Adrenal gland (tissue), 12 donors: ENCODE measurements around the gene MPP3. TPM values are rescaled to one million over a fixed set of nuclear protein-coding genes. Genes with fewer than 3 reads are reported as not detected.
A peak's percentile ranks its signal among the peaks of the same experiment; 100 is the strongest.

Experiments used
- DNase-seq, 7 donors: peaks; one replicate each; pipeline ENCODE4 v3.0.0-alpha.2; 2019 to 2020
- H3K27ac ChIP-seq, 5 donors: fragments of 200-600 bp; sonication (generic) in 4 of 5; 1 replicate in 3 of 5; 2 replicates in 2 of 5; pipeline versions ENCODE4 v1.5.1 to v1.8.0; 2016 to 2020; ENCODE audit warnings: mild to moderate bottlenecking in 1 of 5
- H3K27me3 ChIP-seq: fragments of 200-600 bp; 2 replicates; pipeline ENCODE4 v1.8.0; 2021
- H3K36me3 ChIP-seq, 2 donors: fragments of 200-600 bp; replicated peaks in 1 of 2; 1 replicate in 1 of 2; 2 replicates in 1 of 2; pipeline versions ENCODE4 v1.5.1 to v1.8.0; 2018 to 2022
- H3K4me1 ChIP-seq, 2 donors: fragments of 200-600 bp; replicated peaks in 1 of 2; 1 replicate in 1 of 2; 2 replicates in 1 of 2; pipeline versions ENCODE4 v1.5.1 to v1.8.0; 2018 to 2021
- H3K4me3 ChIP-seq, 4 donors: fragments of 200-600 bp; sonication (generic) in 3 of 4; one replicate each; pipeline ENCODE4 v1.5.1; 2016 to 2018
- H3K9me3 ChIP-seq, 3 donors: fragments of 200-600 bp; sonication (generic) in 1 of 3; replicated peaks in 1 of 3; 1 replicate in 2 of 3; 2 replicates in 1 of 3; pipeline versions ENCODE4 v1.5.1 to v1.8.0; 2016 to 2021
- POLR2A ChIP-seq, 2 donors: fragments of 450-650 bp; IDR thresholded peaks; one replicate each; pipeline ENCODE4 v1.6.1; 2017; ENCODE audit warnings: antibody characterized with exemption in 2 of 2, mild to moderate bottlenecking in 2 of 2, moderate library complexity in 1 of 2
- WGBS, 4 donors: extraction: QIAGEN DNeasy Blood & Tissue Kit in 2 of 4; methylation state at CpG; one replicate each; pipeline versions ENCODE4 v1.1.5 to v1.1.7; 2013 to 2017; 5-methylcytosine and 5-hydroxymethylcytosine counted together
- intact Hi-C, 2 donors: fragments of 100-400 bp; cut with DNase I; formaldehyde crosslinking; loops; one replicate each; pipeline versions ENCODE4 v1.14.1 to v1.15.0; 2022 to 2023
- polyA plus RNA-seq, 3 donors: library from polyadenylated mRNA; stranded (reverse); fragments of 200-250 nt in 2 of 3; fragments of 350-450 nt in 1 of 3; fragmentation: Illumina TruSeq in 1 of 3; extraction: RNeasy Lipid Tissue Mini Kit (QIAGEN cat#74804) in 1 of 3; gene quantifications; one replicate each; pipeline ENCODE4 v1.2.3, GENCODE V29; 2013 to 2014
- total RNA-seq, 9 donors: library from RNA; depleted of rRNA in 4 of 9; stranded (reverse); fragments of >200 nt in 4 of 9; fragments of 120-200 nt in 1 of 9; fragmentation: NEBNext Ultra II Directional in 1 of 9; extraction: Animal tissue kit (Norgen Biotek cat#: 25700) in 1 of 9; gene quantifications; one replicate each; pipeline versions ENCODE4 v1.1.0 to v1.2.4, GENCODE V29; 2013 to 2023
- TF ChIP-seq, protein P1 (sequence below), 6 experiments: fragments of 450-650 bp in 4 of 6; fragments of 200-600 bp in 2 of 6; sonication (generic) in 1 of 6; IDR thresholded peaks; 1 replicate in 5 of 6; 2 replicates in 1 of 6; pipeline versions ENCODE4 v1.5.1 to v1.8.0; 2016 to 2021; ENCODE audit warnings: antibody characterized with exemption in 6 of 6, mild to moderate bottlenecking in 2 of 6, moderate library complexity in 1 of 6
- donor health status: healthy with polysubstance abuse.
- donor health status: Bipolar disorder and iron deficiency.
- donor health status: DM: yes; HTN: yes; CAD: no.
- donor health status: DM: no; HTN: no; CAD: no.
- donor health status: DM: no; HTN: no; CAD: no.
- donor health status: DM: yes; HTN: yes; CAD: no.

MPP3 gene
- total and polyA plus RNA-seq, 12 donors = 0.60 to 10.6 (median 3.6) TPM

GRCh38 chr17:43772877-43773648 is 59.9 kb downstream of the MPP3 start:
- H3K4me3 ChIP-seq = no peak overlapping the region
- H3K4me1 ChIP-seq = peaks cover 12 to 37% of the 10 kb centered on the region in 2 donors
- H3K27ac ChIP-seq = peak overlapping the region in 2 of 5 donors; percentile 53 to 57
- H3K36me3 ChIP-seq = peaks cover 0 to 69% of the 10 kb centered on the region in 2 donors
- 75 to 81% (median 76%) methylated on average over 10 of the region's 10 CpGs for WGBS, 4 donors
- TF ChIP-seq, protein P1, sequence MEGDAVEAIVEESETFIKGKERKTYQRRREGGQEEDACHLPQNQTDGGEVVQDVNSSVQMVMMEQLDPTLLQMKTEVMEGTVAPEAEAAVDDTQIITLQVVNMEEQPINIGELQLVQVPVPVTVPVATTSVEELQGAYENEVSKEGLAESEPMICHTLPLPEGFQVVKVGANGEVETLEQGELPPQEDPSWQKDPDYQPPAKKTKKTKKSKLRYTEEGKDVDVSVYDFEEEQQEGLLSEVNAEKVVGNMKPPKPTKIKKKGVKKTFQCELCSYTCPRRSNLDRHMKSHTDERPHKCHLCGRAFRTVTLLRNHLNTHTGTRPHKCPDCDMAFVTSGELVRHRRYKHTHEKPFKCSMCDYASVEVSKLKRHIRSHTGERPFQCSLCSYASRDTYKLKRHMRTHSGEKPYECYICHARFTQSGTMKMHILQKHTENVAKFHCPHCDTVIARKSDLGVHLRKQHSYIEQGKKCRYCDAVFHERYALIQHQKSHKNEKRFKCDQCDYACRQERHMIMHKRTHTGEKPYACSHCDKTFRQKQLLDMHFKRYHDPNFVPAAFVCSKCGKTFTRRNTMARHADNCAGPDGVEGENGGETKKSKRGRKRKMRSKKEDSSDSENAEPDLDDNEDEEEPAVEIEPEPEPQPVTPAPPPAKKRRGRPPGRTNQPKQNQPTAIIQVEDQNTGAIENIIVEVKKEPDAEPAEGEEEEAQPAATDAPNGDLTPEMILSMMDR (IDR thresholded peaks at IDR 0.05) = no peak
- no peak for TF ChIP-seq POLR2A (IDR thresholded peaks at IDR 0.05)
- intact Hi-C loops = no loop called here
- no peaks in the 10 kb centered on the region for H3K9me3 ChIP-seq
- H3K27me3 ChIP-seq = no peaks in the 10 kb centered on the region
- peak in 2 of 7 donors; percentile 56 to 61 for DNase-seq

- H3K27me3 ChIP-seq = no peaks in the 10 kb centered on the region
- TF ChIP-seq, protein P1 (IDR thresholded peaks at IDR 0.05) = no peak
- TF ChIP-seq POLR2A (IDR thresholded peaks at IDR 0.05) = no peak
- H3K36me3 ChIP-seq = peaks cover 0 to 74% of the 10 kb centered on the region in 2 donors
- no peak overlapping the region for H3K27ac ChIP-seq
- H3K4me1 ChIP-seq = peaks cover 0 to 23% of the 10 kb centered on the region in 2 donors
- intact Hi-C loops = no loop called here
- H3K9me3 ChIP-seq = no peaks in the 10 kb centered on the region
- WGBS, 4 donors = 87 to 94% (median 91%) methylated on average over 9 of the region's 9 CpGs
- no peak for DNase-seq
- no peak overlapping the region for H3K4me3 ChIP-seq
Observed at GRCh38 chr17:43771463-43771862, 61.5 kb downstream of the MPP3 start.

- no peaks in the 10 kb centered on the region for H3K27me3 ChIP-seq
- peaks cover 0 to 18% of the 10 kb centered on the region in 2 donors for H3K4me1 ChIP-seq
- TF ChIP-seq, protein P1 (IDR thresholded peaks at IDR 0.05) = no peak
- TF ChIP-seq POLR2A (IDR thresholded peaks at IDR 0.05) = no peak
- 83 to 96% (median 89%) methylated on average over 2 of the region's 2 CpGs for WGBS, 4 donors
- DNase-seq = no peak
- no peaks in the 10 kb centered on the region for H3K9me3 ChIP-seq
- H3K4me3 ChIP-seq = no peak overlapping the region
- H3K36me3 ChIP-seq = peaks cover 0 to 74% of the 10 kb centered on the region in 2 donors
- no peak overlapping the region for H3K27ac ChIP-seq
- intact Hi-C loops = no loop called here
Observed at GRCh38 chr17:43770957-43771356, 62.0 kb downstream of the MPP3 start.

- TF ChIP-seq, protein P1 (IDR thresholded peaks at IDR 0.05) = no peak
- no peak for TF ChIP-seq POLR2A (IDR thresholded peaks at IDR 0.05)
- peaks cover 0 to 18% of the 10 kb centered on the region in 2 donors for H3K4me1 ChIP-seq
- H3K9me3 ChIP-seq = no peaks in the 10 kb centered on the region
- H3K36me3 ChIP-seq = peaks cover 0 to 70% of the 10 kb centered on the region in 2 donors
- no peak for DNase-seq
- H3K27ac ChIP-seq = no peak overlapping the region
- no peak overlapping the region for H3K4me3 ChIP-seq
- no peaks in the 10 kb centered on the region for H3K27me3 ChIP-seq
- intact Hi-C loops = loop anchor here in 1 of 2 donors (10.0 kb wide), 1 partner anchor 75 kb away; the partner anchor contains the start of gene CD300LG
- 93 to 97% (median 96%) methylated on average over 9 to 11 of the region's 11 CpGs for WGBS, 4 donors
Observed at GRCh38 chr17:43769859-43770258, 63.1 kb downstream of the MPP3 start.
